H1 (cell line): Measurements from ENCODE around the gene SLCO4C1. TPM values are rescaled to one million over a fixed set of nuclear protein-coding genes. Genes with fewer than 3 reads are reported as not detected.

Experiments
- CTCF ChIA-PET: fragments of 300-600 bp; sonication (Branson Sonifier 250); formaldehyde crosslinking; loops from one replicate; lab custom pipeline; 2021; ENCODE audit not compliant: partially characterized antibody; lab: Charles Lee
- POLR2A ChIA-PET: fragments of 300-600 bp; sonication (Branson Sonifier 250); formaldehyde crosslinking; loops from one replicate; lab custom pipeline; 2021; ENCODE audit warnings: inconsistent platforms; ENCODE audit not compliant: partially characterized antibody; lab: Charles Lee
- DNase-seq, 2 experiments: peaks; one replicate each; pipeline versions ENCODE4 v3.0.0 to v3.0.0-alpha.2; 2010 to 2022; ENCODE audit warnings: low spot score in 2 of 2, low read depth in 1 of 2, mixed read lengths in 1 of 2
- FAIRE-seq: peaks from 2 replicates; lab custom pipeline; 2011; peaks lifted over from hg19 to GRCh38; lab: Jason Lieb, UNC
- H2AFZ ChIP-seq: 2 replicates; pipeline ENCODE4 v1.8.1; 2012; ENCODE audit warnings: low read length, inconsistent platforms
- H2AK5ac ChIP-seq: 2 replicates; pipeline ENCODE4 v1.6.1; 2013; ENCODE audit warnings: low read depth, low read length
- H2BK120ac ChIP-seq: replicated peaks from 2 replicates; pipeline ENCODE3; 2013; ENCODE audit warnings: low read depth, low read length, inconsistent platforms
- H2BK12ac ChIP-seq: 2 replicates; pipeline ENCODE4 v1.6.1; 2013; ENCODE audit warnings: low read depth, low read length
- H2BK15ac ChIP-seq: 2 replicates; pipeline ENCODE4 v1.6.1; 2013; ENCODE audit warnings: low read length
- H2BK20ac ChIP-seq: 2 replicates; pipeline ENCODE4 v1.6.1; 2013; ENCODE audit warnings: low read length
- H2BK5ac ChIP-seq: 2 replicates; pipeline ENCODE4 v1.6.1; 2013; ENCODE audit warnings: low read depth, low read length
- H3K14ac ChIP-seq: 2 replicates; pipeline ENCODE4 v1.6.1; 2013; ENCODE audit warnings: inconsistent platforms; ENCODE audit not compliant: insufficient read length
- H3K18ac ChIP-seq: 2 replicates; pipeline ENCODE4 v1.6.1; 2013; ENCODE audit warnings: low read length; ENCODE audit errors: extremely low read depth
- H3K23ac ChIP-seq: 2 replicates; pipeline ENCODE4 v1.6.1; 2013; ENCODE audit warnings: inconsistent platforms; ENCODE audit not compliant: insufficient read length
- H3K23me2 ChIP-seq: 2 replicates; pipeline ENCODE4 v1.6.1; 2013; ENCODE audit warnings: low read depth, low read length
- H3K27ac ChIP-seq: 2 replicates; pipeline ENCODE4 v1.6.1; 2011; ENCODE audit warnings: low read depth, low read length, inconsistent platforms
- H3K27me3 ChIP-seq, 4 experiments: replicated peaks in 1 of 4; 1 replicate in 1 of 4; 2 replicates in 3 of 4; pipeline versions ENCODE4 v1.6.1 to v1.8.1; 2011 to 2013; ENCODE audit warnings: low read length in 3 of 4, mild to moderate bottlenecking in 3 of 4, inconsistent platforms in 2 of 4, mixed read lengths in 2 of 4, moderate library complexity in 1 of 4; ENCODE audit not compliant: control insufficient read depth in 3 of 4, insufficient read depth in 3 of 4; ENCODE audit errors: extremely low read depth in 1 of 4
- H3K36me3 ChIP-seq, 4 experiments: 2 replicates each; pipeline versions ENCODE4 v1.6.1 to v1.8.1; 2011 to 2013; ENCODE audit warnings: mild to moderate bottlenecking in 4 of 4, low read length in 3 of 4, moderate library complexity in 2 of 4, control low read depth in 1 of 4, inconsistent platforms in 1 of 4; ENCODE audit not compliant: insufficient read depth in 4 of 4, control insufficient read depth in 2 of 4
- H3K4ac ChIP-seq: replicated peaks from 2 replicates; pipeline ENCODE3; 2013; ENCODE audit warnings: low read length, low read depth, mixed read lengths, inconsistent platforms; ENCODE audit not compliant: insufficient read length
- H3K4me1 ChIP-seq, 4 experiments: replicated peaks in 1 of 4; 1 replicate in 1 of 4; 2 replicates in 3 of 4; pipeline versions ENCODE4 v1.6.1 to v1.8.1; 2011 to 2013; ENCODE audit warnings: low read length in 3 of 4, inconsistent platforms in 2 of 4, mixed read lengths in 1 of 4; ENCODE audit not compliant: insufficient read depth in 4 of 4, control insufficient read depth in 3 of 4
- H3K4me2 ChIP-seq, 2 experiments: 2 replicates each; pipeline versions ENCODE4 v1.6.1 to v1.8.1; 2011 to 2013; ENCODE audit warnings: low read depth in 2 of 2, low read length in 2 of 2, control low read depth in 1 of 2, inconsistent platforms in 1 of 2, mild to moderate bottlenecking in 1 of 2; ENCODE audit not compliant: insufficient read depth in 1 of 2
- H3K4me3 ChIP-seq, 4 experiments: fragments of 200-600, 300-600 bp in 1 of 4; sonication (generic), shearing (Covaris generic), sonication (Bioruptor Twin) in 1 of 4; 2 replicates each; pipeline versions ENCODE4 v1.5.1 to v1.8.1; 2011 to 2016; ENCODE audit warnings: low read length in 4 of 4, low read depth in 3 of 4, control low read depth in 2 of 4, inconsistent platforms in 2 of 4, mild to moderate bottlenecking in 2 of 4, mixed read lengths in 1 of 4, moderate library complexity in 1 of 4; ENCODE audit not compliant: insufficient read depth in 2 of 4; ENCODE audit errors: extremely low read depth in 1 of 4
- H3K56ac ChIP-seq: replicated peaks from 2 replicates; pipeline ENCODE3; 2013; ENCODE audit warnings: low read depth, mild to moderate bottlenecking, mixed read lengths, low read length, inconsistent platforms; ENCODE audit not compliant: insufficient read length
- H3K79me1 ChIP-seq: 2 replicates; pipeline ENCODE4 v1.6.1; 2013; ENCODE audit warnings: low read depth, low read length, control low read depth
- H3K79me2 ChIP-seq, 2 experiments: 2 replicates each; pipeline versions ENCODE4 v1.6.1 to v1.8.1; 2012 to 2013; ENCODE audit warnings: low read length in 2 of 2, mild to moderate bottlenecking in 2 of 2, inconsistent platforms in 1 of 2; ENCODE audit not compliant: insufficient read depth in 2 of 2, control insufficient read depth in 1 of 2
- H3K9ac ChIP-seq, 4 experiments: replicated peaks in 1 of 4; 1 replicate in 1 of 4; 2 replicates in 3 of 4; pipeline versions ENCODE4 v1.6.1 to v1.8.1; 2011 to 2013; ENCODE audit warnings: low read depth in 3 of 4, low read length in 3 of 4, control low read depth in 2 of 4, mild to moderate bottlenecking in 2 of 4, moderate library complexity in 2 of 4, inconsistent platforms in 1 of 4; ENCODE audit errors: extremely low read depth in 1 of 4
- H3K9me3 ChIP-seq, 2 experiments: 2 replicates each; pipeline versions ENCODE4 v1.6.1 to v1.8.1; 2012 to 2013; ENCODE audit warnings: mild to moderate bottlenecking in 2 of 2, moderate library complexity in 2 of 2, control low read depth in 1 of 2, inconsistent platforms in 1 of 2, low read depth in 1 of 2, low read length in 1 of 2, mixed read lengths in 1 of 2; ENCODE audit not compliant: insufficient read depth in 2 of 2
- H4K20me1 ChIP-seq, 2 experiments: replicated peaks in 1 of 2; 2 replicates each; pipeline versions ENCODE3 to v1.8.1; 2011 to 2013; ENCODE audit warnings: inconsistent platforms in 2 of 2, low read length in 2 of 2, mild to moderate bottlenecking in 1 of 2; ENCODE audit not compliant: insufficient read depth in 2 of 2, control insufficient read depth in 1 of 2
- H4K5ac ChIP-seq: 2 replicates; pipeline ENCODE4 v1.6.1; 2013; ENCODE audit warnings: low read length, low read depth, mixed read lengths, inconsistent platforms; ENCODE audit not compliant: insufficient read length
- H4K8ac ChIP-seq: 2 replicates; pipeline ENCODE4 v1.8.0; 2013; ENCODE audit warnings: mild to moderate bottlenecking, moderate library complexity, low read length, inconsistent platforms; ENCODE audit not compliant: insufficient read depth; ENCODE audit errors: extremely low read depth
- H4K91ac ChIP-seq: replicated peaks from 2 replicates; pipeline ENCODE3; 2013; ENCODE audit warnings: low read length, mixed read lengths, inconsistent platforms; ENCODE audit not compliant: insufficient read length
- ASH2L ChIP-seq: fragments of 200-600, 300-600 bp; sonication (generic); IDR thresholded peaks from one replicate; pipeline ENCODE4 v1.7.1; 2017; ENCODE audit warnings: low read length
- KDM4A ChIP-seq: IDR thresholded peaks from one replicate; pipeline ENCODE4 v1.7.1; 2012; ENCODE audit warnings: low read depth, mild to moderate bottlenecking, moderate library complexity, low read length, inconsistent platforms; ENCODE audit not compliant: severe bottlenecking
- MAFK ChIP-seq: IDR thresholded peaks from 2 replicates; pipeline ENCODE4 v1.6.1; 2012; ENCODE audit warnings: low read depth, mild to moderate bottlenecking, improper control_type of control experiment, low read length
- MAX ChIP-seq: IDR thresholded peaks from 2 replicates; pipeline ENCODE4 v1.6.1; 2012; ENCODE audit warnings: inconsistent platforms
- RXRA ChIP-seq: IDR thresholded peaks from 2 replicates; pipeline ENCODE4 v1.6.1; 2011; ENCODE audit warnings: low read depth, mild to moderate bottlenecking, low read length, moderate library complexity; ENCODE audit not compliant: insufficient read depth
- SP4 ChIP-seq: IDR thresholded peaks from 2 replicates; pipeline ENCODE4 v1.6.1; 2012; ENCODE audit warnings: low read length, inconsistent platforms
- SRF ChIP-seq: IDR thresholded peaks from 2 replicates; pipeline ENCODE4 v1.6.1; 2011; ENCODE audit warnings: mild to moderate bottlenecking, low read depth, low read length, moderate library complexity
- WGBS, 2 experiments: shearing (Covaris generic) in 1 of 2; methylation state at CpG; one replicate each; pipeline versions ENCODE4 v1.1.6 to v1.1.7; 2013 to 2015; ENCODE audit warnings: low lambda C conversion rate in 2 of 2, mixed read lengths in 2 of 2, inconsistent platforms in 1 of 2, low coverage in 1 of 2, missing lambda C conversion rate in 1 of 2; ENCODE audit not compliant: insufficient replicate concordance in 2 of 2, insufficient coverage in 1 of 2, insufficient read length in 1 of 2; ENCODE audit errors: extremely low coverage in 1 of 2, missing lambda C conversion rate in 1 of 2; 5-methylcytosine and 5-hydroxymethylcytosine counted together
- polyA plus RNA-seq, 7 experiments: library from polyadenylated mRNA; depleted of rRNA in 3 of 7; stranded (reverse) in 5 of 7; unstranded in 2 of 7; fragments of >200 nt in 5 of 7; fragments of 200-250 nt in 2 of 7; gene quantifications; 1 replicate in 5 of 7; 2 replicates in 1 of 7; 4 replicates in 1 of 7; pipeline versions ENCODE4 v1.2.1 to v1.2.3, GENCODE V29; 2011 to 2013; ENCODE audit warnings: missing spikeins in 2 of 7, mixed read lengths in 2 of 7
- total RNA-seq: library from RNA; stranded (reverse); fragmentation: NEBNext Ultra II Directional; extraction: Animal tissue kit (Norgen Biotek cat#: 25700); gene quantifications from 2 replicates; pipeline ENCODE4 v1.2.1, GENCODE V29; 2021

Gene SLCO4C1
- total and polyA plus RNA-seq, 2 of the 8 experiments (the other 6 are each of a cell fraction or from before 2014, with no cell fraction given), result 1.3 to 4.9 TPM

- DNase-seq (no peak), FAIRE-seq (no peak)
- CTCF ChIA-PET, result no interaction called here
- Histone ChIP-seq H3K4ac (no peak overlapping the region), H4K8ac (no peak overlapping the region), H3K4me2 (no peak overlapping the region), H4K20me1 (no peaks in the 10 kb centered on the region), H2BK15ac (no peak overlapping the region), H2BK12ac (no peak overlapping the region), H2BK5ac (no peak overlapping the region), H3K27ac (no peak overlapping the region), H3K27me3 (no peaks in the 10 kb centered on the region), H3K23ac (no peak overlapping the region), H4K5ac (no peak overlapping the region), H3K4me1 (no peaks in the 10 kb centered on the region), H3K9me3 (no peaks in the 10 kb centered on the region; a peak in 2 of 4 replicates), H3K36me3 (no peaks in the 10 kb centered on the region), H2AFZ (no peak overlapping the region), H3K79me2 (no peaks in the 10 kb centered on the region), H2AK5ac (no peak overlapping the region), H2BK120ac (no peak overlapping the region), H3K23me2 (no peaks in the 10 kb centered on the region; the same call in 1 of the 2 replicates), H3K9ac (no peak overlapping the region), H3K14ac (no peak overlapping the region), H3K18ac (no peak overlapping the region), H3K4me3 (no peak overlapping the region), H3K79me1 (no peaks in the 10 kb centered on the region), H4K91ac (no peak overlapping the region), H3K56ac (no peak overlapping the region), H2BK20ac (no peak overlapping the region)
- TF ChIP-seq RXRA, result no peak
- TF ChIP-seq MAX, result no peak
- TF ChIP-seq SP4, result no peak
- no peak for TF ChIP-seq ASH2L
- TF ChIP-seq MAFK, result no peak
- no peak for TF ChIP-seq KDM4A
- no peak for TF ChIP-seq SRF
- WGBS, 2 experiments, result 93% methylated on average over 8 of the region's 8 CpGs; no CpG with 5 or more reads in 1 of the 2 experiments
- POLR2A ChIA-PET, result no interaction called here
Observed at GRCh38 chr5:102196481-102196880, 99.6 kb downstream of the SLCO4C1 start.
